NCI-H146 treated with DMSO at 0.1 percent for 48 hours (cell line): ENCODE results near the gene CCNL2.
A peak's percentile ranks its signal among the peaks of the same experiment; 100 is the strongest.
"Not testable (repeated sequence)": the region's sequence is repeated elsewhere in the genome, so short reads cannot be mapped to it uniquely, and the experiment has no call there.

Experiments
- DNase-seq: peaks from one replicate; lab custom pipeline; 2025; ENCODE audit not compliant: unreplicated experiment; lab: John Stamatoyannopoulos, UW

The CCNL2 gene

DNA sequence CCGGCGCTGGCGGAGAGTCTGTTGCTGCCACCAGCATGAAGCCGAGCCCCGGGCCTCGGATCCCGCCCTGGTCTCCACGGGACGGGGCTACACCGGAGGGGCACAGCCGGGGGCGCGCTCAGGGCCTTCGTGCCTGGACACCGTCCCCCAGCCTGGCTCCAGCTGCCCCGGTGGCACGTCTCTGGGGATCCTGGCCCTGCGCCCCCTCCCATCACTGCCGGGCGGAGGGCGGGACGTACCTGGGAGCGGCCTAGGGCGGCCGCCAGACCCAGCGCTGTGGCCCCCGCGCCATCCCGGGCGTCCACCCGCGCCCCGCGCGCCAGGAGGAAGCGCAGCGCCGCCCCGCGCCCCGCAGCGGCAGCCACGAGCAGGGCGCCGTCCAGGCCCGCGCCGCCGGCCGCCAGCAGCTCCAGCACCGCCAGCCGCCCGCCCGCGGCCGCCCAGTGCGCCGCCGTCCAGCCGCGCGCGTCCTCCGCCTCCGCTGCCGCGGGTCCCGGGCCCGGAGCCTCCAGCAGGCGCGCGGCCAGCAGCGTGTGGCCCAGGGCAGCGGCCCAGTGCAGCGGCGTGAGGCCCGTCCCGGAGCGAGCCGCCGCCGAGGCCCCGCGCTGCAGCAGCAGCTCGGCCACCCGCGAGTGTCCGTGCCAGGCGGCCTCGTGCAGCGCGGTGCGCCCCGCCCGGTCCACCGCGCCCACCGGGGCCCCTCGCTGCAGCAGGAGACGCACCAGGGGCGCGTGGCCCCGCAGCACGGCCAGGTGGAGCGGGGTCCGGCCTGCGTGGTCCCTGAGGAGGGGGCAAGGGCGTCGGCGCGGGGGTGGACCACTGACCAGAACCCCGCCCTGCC is 20.9 kb upstream of the CCNL2 start:
- DNase-seq = no peak

DNA sequence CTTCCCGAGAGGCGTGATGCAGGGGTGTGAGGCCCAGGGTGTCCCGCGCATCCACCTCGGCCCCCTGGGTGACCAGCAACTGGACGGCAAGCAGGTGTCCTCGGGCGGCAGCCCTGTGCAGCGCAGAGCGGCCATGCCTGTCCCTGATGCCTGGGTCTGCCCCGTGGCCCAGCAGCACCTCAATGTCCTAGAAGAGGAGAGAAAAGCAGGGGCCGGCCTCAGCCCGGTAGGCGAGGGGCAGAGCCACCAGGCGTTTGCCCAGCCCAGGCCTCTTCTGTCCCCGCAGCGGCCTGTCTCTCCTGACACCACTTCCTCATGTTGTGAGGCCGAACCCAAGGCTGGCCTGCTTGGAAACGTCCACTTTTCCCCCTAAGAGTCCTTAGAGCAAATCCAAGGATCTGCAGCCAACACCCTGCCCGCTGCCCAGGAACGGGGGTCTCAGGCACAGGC is 20.3 kb upstream of the CCNL2 start:
- DNase-seq = no peak

DNA sequence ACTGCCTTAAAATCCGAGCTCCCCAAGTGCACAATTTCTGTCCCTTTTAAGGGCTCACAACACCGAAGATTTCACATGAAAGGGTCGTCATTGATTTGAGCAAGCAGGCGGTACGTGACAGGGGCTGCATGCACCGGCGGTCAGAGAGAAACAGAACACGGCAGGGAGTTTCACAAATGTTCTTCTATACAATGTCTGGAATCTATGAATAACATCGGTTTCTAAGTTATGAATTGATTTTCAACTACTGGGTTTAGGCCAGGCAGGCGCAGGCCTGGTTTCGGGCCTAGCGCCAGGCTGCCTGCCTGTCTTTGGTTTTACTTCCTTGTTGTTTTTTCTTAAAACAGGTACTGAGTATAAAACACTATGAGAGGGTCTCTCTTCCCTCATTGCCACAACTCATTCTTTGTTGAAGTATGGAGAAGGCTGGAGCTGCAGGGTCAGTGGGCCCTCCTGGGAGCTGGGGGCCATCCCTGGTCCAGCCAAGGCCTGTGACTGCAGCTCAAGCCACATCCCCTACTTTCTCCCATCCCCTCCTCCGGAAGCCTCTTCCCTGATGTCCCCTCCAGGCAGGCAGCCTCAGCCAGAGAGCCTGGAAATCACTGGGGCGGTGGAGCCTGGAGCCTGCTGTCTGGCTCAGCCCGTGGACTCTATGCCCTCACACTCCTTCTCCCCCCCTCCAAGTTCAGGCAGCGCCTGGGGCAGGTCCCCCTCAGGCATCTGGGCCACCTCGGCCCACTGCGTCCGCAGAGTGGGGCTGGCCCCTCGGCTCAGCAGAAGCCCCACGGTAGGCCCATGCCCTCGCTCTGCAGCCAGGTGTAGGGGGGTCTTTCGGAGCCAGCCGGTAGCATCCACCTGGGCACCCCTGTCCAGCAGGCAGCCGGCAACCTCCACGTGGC is 19.6 kb upstream of the CCNL2 start:
- no peak for DNase-seq

DNA sequence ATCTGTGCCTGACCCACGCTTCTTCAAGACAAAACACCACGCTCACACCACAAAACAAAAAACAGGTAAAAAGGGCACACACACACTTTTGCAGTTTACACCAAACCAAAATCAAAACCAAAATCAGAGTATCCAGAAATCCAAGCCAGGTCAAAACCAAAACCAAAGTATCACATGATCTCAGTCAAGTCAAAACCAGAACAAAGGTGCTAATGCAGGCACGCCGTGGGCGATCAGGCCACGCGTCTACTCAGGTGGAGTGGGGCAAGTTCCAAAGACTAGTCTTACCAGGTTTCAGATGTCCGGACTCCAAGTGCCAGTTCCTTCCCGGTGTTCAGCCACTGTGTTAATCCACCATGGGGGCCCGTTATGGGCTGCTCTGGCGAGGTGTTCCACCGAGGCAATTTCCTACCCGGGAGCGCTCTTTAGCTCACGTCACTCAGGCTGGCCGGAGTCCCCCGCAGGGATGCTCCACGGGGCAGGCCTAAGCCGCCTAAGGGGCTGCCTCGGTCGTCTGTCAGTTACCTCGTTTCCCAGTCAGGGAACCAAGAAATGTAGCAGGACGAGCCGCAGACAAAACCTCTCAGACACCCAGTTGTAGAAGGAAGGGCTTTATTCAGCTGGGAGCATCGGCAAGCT is 18.8 kb upstream of the CCNL2 start:
- DNase-seq = not testable (repeated sequence)

DNA sequence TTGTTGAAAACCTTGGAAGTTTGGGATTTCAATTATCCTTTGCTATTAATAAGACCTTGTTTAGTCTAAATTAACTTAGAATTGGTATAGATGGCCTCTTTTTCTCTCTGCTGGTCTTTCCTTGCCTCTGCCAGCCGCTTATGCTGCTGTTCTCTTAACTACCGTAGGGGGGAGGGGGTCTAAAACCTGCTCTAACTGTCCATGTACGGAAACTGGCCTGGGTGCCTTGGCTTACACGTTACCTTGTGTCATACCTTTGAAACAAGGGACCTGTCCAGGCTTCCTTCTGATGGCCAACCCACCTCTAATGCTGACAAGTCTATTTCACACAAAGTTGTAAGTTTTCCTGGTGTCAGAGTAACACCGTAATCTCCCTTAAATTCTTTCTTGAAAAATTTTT is 18.3 kb upstream of the CCNL2 start:
- not testable (repeated sequence) for DNase-seq

DNA sequence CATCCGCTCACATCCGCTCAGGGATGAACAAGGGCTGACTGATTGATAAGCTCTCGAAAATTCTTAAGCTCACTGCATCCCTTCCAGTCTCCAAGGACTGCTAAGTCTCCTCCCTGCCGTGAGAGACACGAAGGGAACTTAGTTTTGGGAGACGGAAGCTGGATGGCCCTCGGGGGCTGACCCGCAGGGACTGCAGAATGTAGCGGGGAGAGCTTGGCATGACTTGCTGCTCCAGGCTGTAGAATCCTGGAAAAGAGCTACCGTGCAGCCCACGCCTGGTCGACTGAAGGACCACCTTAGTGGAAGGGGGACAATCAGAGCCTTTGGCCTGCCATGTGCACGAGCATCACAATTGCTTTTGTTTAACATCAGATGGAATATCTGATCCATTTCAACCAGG is 16.6 kb upstream of the CCNL2 start:
- no peak for DNase-seq

DNA sequence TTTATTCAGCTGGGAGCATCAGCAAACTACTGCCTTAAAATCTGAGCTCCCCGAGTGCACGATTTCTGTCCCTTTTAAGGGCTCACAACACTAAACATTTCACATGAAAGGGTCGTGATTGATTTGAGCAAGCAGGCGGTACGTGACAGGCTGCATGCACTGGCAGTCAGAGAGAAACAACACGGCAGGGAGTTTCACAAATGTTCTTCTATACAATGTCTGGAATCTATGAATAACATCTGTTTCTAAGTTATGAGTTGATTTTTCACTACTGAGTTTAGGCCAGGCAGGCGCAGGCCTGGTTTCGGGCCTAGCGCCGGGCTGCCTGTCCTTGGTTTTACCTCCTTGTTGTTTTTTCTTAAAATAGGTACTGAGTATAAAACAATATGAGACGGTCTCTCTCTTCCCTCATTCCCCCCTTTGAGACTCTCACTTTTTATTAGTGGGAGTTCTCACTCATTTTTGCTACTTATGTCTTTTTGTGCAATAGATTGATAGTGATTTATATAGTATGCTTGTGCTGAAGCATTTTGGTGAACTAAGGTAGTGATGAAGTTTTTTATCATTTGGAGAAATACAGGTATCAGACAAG is 13.3 kb upstream of the CCNL2 start:
- DNase-seq = not testable (repeated sequence)

DNA sequence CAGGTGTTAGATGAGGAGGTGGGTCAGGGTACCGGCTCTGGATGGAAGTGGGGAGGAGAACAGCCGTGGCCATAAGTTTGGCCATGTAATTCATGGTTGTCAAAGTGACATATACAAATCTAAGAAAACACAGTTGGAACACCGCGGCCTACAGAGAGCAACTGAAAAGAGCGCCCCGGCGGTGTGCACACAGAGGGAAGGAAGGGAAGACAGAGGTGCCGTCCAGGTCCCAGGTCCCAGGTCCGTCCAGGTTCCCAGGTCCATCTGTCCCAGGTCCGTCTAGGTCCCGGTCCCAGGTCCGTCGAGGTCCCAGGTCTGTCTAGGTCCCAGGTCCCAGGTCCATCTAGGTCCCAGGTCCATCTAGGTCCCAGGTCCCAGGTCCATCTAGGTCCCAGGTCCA is 12.5 kb upstream of the CCNL2 start:
- no peak for DNase-seq

DNA sequence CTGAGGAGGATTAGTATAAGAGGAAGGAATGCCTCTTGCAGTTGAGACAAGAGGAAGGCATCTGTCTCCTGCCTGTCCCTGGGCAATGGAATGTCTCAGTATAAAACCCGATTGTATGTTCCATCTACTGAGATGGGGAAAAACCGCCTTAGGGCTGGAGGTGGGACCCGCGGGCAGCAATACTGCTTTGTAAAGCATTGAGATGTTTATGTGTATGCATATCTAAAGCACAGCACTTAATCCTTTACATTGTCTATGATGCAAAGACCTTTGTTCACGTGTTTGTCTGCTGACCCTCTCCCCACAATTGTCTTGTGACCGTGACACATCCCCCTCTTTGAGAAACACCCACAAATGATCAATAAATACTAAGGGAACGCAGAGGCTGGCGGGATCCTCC is 11.1 kb upstream of the CCNL2 start:
- not testable (repeated sequence) for DNase-seq

DNA sequence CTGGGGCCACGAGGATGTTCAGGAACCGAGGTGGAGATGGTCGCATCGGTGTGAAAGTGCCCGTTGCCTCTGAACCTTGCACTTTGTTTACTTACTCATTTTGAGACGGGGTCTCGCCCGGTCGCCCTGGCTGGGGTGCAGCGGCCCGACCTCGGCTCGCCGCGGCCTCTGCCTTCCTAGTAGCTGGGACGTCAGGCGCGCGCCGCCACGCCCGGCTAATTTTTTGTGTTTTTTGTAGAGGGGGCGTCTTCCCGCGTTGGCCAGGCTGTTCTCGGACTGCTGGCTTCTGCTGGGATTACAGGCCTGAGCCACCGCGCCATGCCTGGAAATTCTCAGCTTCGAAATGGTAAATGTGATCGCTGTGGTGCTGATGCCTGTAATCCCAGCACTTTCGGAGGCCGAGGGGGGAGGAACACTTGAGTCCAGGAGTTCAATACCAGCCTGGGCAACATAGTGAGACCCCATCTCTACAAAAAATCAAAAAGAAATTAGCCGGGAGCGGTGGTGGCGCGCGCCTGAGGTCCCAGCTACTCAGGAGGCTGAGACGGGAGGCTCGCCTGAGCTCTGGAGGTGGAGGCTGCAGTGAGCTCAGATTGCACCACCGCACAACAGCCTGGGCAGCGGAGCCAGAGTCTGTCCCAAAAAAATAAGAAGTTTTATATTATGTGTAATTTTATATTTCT is 8.6 kb upstream of the CCNL2 start:
- no peak for DNase-seq

DNA sequence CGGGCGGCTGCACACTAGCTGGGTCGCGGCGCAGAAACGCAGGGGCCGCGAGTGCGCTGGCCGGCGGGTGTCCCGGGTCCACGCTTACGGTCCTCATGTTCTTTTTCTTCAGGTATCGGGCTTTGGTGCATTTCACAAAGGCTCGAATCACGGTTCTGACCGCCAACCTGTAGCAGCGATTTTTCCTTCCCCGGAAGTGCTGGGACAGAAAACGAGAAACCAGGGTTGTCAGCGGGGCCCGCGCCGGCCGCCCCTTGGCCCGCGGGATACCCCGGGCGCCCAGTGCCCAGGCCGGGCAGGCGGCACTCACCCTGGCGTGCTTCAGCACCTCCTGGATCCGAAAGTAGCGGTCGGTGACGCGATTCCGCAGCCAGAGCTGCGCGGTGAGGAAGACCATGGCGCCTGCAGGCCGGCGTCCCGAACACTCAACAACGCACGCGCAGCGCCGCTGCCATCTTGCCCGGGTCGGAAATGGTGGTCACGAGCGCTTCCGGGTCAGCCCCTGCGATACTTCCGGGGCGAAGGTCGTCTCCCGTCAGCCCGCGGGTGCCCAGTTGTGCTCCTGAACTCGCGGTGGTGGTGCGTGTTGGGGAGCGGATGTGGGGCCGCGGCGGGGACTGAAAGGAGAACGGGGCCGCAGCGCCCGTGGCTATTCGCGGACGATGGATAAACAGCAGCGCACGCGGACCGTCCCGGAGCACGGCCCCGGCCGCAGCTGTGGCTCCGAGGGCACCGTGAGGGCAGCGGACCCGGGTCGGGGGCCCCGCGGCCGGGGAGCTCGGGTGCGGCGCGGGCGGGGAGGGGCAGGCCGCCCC is 7.9 kb upstream of the CCNL2 start, which contains the start of gene MRPL20:
MRPL20 (minus strand) TSS at position 473 of the 815 bp plus-strand sequence; CDS start at position 397, 76 bp downstream.
- DNase-seq = peak; percentile 52

DNA sequence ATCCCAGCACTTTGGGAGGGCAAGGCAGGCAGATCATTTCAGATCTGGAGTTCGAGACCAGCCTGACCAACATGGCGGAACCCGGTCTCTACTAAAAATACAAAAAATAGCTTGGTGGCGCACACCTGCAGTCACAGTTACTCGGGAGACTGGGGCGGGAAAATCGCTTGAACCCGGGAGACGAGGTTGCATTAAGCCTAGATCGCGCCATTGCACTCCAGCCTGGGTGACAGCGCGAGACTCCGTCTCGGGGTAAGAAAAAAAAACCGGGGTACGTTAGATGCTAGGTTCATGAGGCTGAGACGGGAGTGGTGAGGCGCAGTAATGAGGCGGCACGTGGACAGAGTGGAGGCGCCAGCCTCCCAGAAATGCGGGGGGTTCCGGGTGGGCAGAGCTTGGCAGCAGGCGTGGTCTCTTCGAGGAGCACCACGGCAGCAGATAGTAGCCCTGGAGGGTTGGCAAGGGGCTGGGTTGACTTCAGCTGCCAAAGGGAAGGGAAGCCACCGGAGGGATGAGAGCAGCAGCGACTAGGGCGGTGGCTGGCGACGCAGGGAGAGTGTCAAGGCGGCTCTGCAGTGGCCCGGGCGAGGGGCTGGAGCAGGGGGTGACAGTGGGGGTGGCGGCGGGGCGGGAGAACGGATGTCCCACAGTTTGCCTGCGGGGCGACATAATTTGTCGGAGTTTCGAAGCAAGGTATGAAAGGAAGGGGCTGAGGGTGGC is 7.1 kb upstream of the CCNL2 start:
- no peak for DNase-seq

DNA sequence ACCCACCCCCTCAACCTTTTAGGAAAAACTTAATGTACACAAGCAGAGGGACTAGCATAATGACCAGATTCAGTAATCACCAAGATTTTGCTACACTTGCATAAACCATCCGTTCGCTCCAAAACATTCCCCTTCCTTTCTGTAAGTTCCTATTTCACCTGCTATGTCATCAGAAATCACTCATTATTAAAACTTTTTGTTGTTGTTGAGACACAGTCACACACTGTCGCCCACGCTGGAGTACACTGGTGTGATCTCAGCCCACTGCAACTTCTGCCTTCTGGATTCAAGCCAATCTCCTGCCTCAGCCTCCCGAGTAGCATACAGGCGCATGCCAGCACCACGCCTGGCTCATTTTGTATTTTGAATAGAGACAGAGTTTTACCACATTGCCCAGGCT is 4.5 kb upstream of the CCNL2 start:
- DNase-seq = no peak

DNA sequence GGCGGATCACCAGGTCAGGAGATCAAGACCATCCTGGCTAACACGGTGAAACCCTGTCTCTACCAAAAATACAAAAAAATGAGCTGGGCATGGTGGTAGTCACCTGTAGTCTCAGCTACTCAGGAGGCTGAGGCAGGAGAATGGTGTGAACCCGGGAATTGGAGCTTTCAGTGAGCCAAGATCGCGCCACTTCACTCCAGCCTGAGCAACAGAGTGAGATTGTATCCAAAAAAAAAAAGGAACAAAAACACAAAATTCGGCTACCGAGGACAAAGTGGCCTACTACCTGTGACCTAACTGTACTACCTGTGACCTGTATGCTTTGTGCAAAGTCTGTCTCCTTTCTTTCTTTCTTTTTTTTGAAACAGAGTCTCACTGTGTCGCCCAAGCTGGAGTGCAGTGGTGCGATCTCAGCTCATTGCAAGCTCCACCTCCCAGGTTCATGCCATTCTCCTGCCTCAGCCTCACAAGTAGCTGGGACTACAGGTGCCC is 3.8 kb upstream of the CCNL2 start:
- DNase-seq = not testable (repeated sequence)

DNA sequence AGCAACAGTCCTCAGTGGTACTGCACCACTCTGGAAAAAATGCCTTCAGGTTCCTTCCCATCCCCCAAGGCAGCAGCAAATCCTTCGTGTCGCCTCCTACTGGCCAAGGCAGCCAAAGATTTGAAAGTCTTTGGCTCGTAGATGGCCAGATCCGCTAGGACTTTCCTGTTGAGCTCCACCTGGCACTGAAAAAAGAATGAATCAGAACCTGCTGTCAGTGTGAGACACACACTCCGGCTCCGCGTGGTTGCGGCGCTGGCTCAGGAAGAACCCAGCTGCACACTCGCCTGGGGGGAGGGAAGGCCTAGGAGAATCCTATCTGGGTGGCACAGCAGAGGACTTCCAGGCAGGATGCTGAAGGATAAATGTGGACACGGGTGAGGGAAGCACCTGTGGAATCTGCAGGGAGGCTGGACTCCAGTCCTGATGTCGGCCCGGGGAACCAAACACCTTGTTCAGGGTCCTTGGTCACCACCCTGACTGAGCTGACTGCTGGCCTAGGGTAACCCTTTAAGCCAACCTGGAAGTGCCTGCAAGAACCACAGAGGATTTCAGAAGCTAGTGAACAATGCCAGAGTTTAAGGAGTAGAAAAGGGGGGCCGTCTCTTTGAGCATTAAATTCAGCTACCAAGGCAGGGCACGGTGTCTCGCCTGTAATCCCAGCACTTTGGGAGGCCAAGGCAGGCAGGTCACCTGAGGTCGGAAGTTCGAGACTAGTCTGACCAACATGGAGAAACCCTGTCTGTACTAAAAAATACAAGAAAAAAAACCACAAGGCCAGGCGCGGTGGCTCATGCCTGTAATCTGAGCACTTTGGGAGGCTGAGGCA is 3.2 kb upstream of the CCNL2 start:
- DNase-seq = no peak

DNA sequence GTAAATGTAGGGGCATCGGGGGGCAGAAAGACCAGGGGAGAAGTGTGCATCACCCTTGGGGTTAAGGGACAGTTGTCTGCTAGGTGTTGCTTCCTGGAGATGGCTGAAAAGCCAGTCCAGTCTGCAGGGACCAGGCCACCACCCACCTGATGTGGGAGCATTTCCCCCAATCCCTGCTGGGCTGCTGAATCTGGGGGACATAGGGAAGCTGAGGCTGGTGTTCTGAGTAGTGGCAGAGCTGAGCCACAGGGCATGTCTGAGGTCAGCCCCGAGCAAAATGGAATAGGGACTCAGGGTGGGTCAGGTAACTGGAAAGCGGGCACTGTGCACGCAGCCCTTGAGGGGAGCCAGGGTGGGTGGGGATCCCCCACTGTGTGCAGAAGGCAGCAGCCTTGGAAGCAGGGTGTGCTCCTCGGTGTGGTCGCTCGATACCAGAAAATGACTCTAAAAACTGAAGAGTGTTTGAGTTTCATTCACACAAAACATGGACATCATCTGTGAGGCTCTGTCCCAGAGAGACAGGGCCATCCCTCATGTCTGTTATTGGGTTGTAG is 2.4 kb upstream of the CCNL2 start:
- no peak for DNase-seq

DNA sequence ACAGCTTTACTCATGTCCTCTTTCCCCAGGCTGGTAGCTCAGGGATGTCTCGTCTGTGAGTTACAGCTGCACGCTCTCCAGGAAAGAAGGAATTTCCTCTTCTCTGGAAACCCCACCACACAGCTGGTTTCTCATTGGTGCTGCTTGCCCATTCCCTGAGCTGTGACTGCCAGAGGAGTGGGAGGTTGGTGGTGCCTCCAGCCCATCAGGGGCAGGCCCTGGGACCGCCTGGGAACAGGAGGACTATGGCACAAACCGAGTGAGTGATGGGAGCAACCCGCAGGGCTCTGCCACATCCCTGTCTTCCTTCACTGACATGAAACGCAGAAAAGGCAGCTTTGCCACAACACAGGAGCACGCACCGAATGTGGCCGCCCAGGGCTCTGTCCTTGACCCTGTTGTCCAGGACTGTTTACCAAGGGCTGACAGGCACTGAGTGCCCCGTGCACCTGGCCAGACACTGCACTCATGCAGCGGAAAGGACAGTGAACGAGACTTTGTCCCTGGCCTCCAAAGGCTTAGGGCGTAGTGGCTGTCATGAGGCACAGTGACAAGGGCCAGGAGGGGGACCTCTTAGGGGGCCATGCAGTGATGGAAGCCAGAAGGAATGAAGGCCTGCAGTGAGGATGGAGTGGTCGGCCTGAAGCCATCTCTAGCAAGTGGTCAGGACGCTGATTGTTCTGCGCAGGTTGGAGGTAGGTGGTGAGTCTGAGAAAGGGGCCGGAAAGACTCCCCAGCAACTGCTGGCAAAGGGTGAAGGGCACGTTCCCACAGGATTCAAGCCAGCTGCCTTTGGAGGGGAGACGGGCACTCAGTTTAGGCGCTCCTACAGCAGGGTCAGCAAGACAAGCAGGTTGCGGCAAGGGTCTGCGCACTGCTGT is 1.7 kb upstream of the CCNL2 start:
- no peak for DNase-seq
